CD14-positive monocyte (primary cell): ENCODE results near the gene RAET1E. TPM values are rescaled to one million over a fixed set of nuclear protein-coding genes. Genes with fewer than 3 reads are reported as not detected.

Experiments
- DNase-seq, 3 donors: peaks; one replicate each; pipeline ENCODE4 v3.0.0-alpha.2; 2011 to 2022
- H2AFZ ChIP-seq: 2 replicates; pipeline ENCODE4 v1.6.0; 2012; ENCODE audit warnings: mild to moderate bottlenecking, low read depth, low read length, inconsistent platforms; ENCODE audit not compliant: insufficient read depth, poor library complexity, severe bottlenecking
- H3K27ac ChIP-seq, 2 donors: 1 replicate in 1 of 2; 2 replicates in 1 of 2; pipeline ENCODE4 v1.5.1; 2012 to 2013; ENCODE audit warnings: low read length in 2 of 2, control low read depth in 1 of 2, inconsistent platforms in 1 of 2, low read depth in 1 of 2, mild to moderate bottlenecking in 1 of 2
- H3K27me3 ChIP-seq, 2 donors: one replicate each; pipeline versions ENCODE4 v1.6.0 to v1.6.1; 2011 to 2013; ENCODE audit warnings: low read length in 2 of 2; ENCODE audit not compliant: control insufficient read depth in 2 of 2, insufficient read depth in 2 of 2
- H3K36me3 ChIP-seq, 2 donors: replicated peaks in 1 of 2; 1 replicate in 1 of 2; 2 replicates in 1 of 2; pipeline versions ENCODE4 v1.5.1 to v1.6.1; 2012 to 2013; ENCODE audit warnings: low read length in 2 of 2, control low read depth in 1 of 2, inconsistent platforms in 1 of 2, mild to moderate bottlenecking in 1 of 2; ENCODE audit not compliant: insufficient read depth in 2 of 2, control insufficient read depth in 1 of 2
- H3K4me1 ChIP-seq, 2 donors: 1 replicate in 1 of 2; 2 replicates in 1 of 2; pipeline versions ENCODE4 v1.5.1 to v1.6.1; 2012 to 2013; ENCODE audit warnings: low read length in 2 of 2, control low read depth in 1 of 2, inconsistent platforms in 1 of 2, mild to moderate bottlenecking in 1 of 2, moderate library complexity in 1 of 2; ENCODE audit not compliant: insufficient read depth in 2 of 2, control insufficient read depth in 1 of 2
- H3K4me2 ChIP-seq: replicated peaks from 2 replicates; pipeline ENCODE3; 2012; ENCODE audit warnings: low read length, moderate library complexity, mild to moderate bottlenecking; ENCODE audit not compliant: poor library complexity, severe bottlenecking; ENCODE audit errors: extremely low read depth
- H3K4me3 ChIP-seq, 3 experiments: fragments of 200-600 bp in 1 of 3; sonication (generic) in 1 of 3; replicated peaks in 1 of 3; 1 replicate in 2 of 3; 2 replicates in 1 of 3; pipeline ENCODE4 v1.5.1; 2011 to 2013; ENCODE audit warnings: low read length in 3 of 3, mild to moderate bottlenecking in 3 of 3, control low read depth in 2 of 3, low read depth in 2 of 3, inconsistent platforms in 1 of 3, moderate library complexity in 1 of 3
- H3K79me2 ChIP-seq: 2 replicates; pipeline ENCODE4 v1.6.0; 2012; ENCODE audit warnings: mild to moderate bottlenecking, control low read depth, inconsistent platforms, low read length, moderate library complexity; ENCODE audit not compliant: insufficient read depth
- H3K9ac ChIP-seq: 2 replicates; pipeline ENCODE4 v1.6.0; 2017; ENCODE audit warnings: low read length, mild to moderate bottlenecking; ENCODE audit not compliant: insufficient read depth, poor library complexity, severe bottlenecking
- H3K9me3 ChIP-seq, 2 donors: replicated peaks in 1 of 2; 1 replicate in 1 of 2; 2 replicates in 1 of 2; pipeline versions ENCODE4 v1.5.1 to v1.6.1; 2012 to 2013; ENCODE audit warnings: low read length in 2 of 2, control low read depth in 1 of 2; ENCODE audit not compliant: control insufficient read depth in 1 of 2, insufficient read depth in 1 of 2
- H4K20me1 ChIP-seq: 2 replicates; pipeline ENCODE4 v1.6.0; 2012; ENCODE audit warnings: mild to moderate bottlenecking, low read length, control low read depth, moderate library complexity; ENCODE audit not compliant: insufficient read depth
- H3K27ac Mint-ChIP-seq, 7 donors: one replicate each; pipeline ENCODE4 v1.8.0; 2020; ENCODE audit warnings: mild to moderate bottlenecking in 7 of 7, mixed read lengths in 7 of 7, moderate library complexity in 6 of 7, inconsistent platforms in 2 of 7
- H3K27me3 Mint-ChIP-seq, 3 donors: one replicate each; pipeline ENCODE4 v1.8.0; 2021 to 2022; ENCODE audit warnings: low read depth in 3 of 3, mild to moderate bottlenecking in 3 of 3, mixed read lengths in 3 of 3, moderate library complexity in 3 of 3, inconsistent platforms in 1 of 3
- H3K36me3 Mint-ChIP-seq, 2 donors: one replicate each; pipeline ENCODE4 v1.8.0; 2020; ENCODE audit warnings: mixed read lengths in 2 of 2, inconsistent platforms in 1 of 2, mild to moderate bottlenecking in 1 of 2
- H3K4me1 Mint-ChIP-seq: one replicate; pipeline ENCODE4 v1.8.0; 2020; ENCODE audit warnings: mild to moderate bottlenecking, mixed read lengths
- H3K4me3 Mint-ChIP-seq, 2 donors: one replicate each; pipeline ENCODE4 v1.8.0; 2020; ENCODE audit warnings: mild to moderate bottlenecking in 2 of 2, mixed read lengths in 2 of 2, moderate library complexity in 1 of 2
- H3K9me3 Mint-ChIP-seq, 7 donors: one replicate each; pipeline ENCODE4 v1.8.0; 2020 to 2022; ENCODE audit warnings: mixed read lengths in 7 of 7, mild to moderate bottlenecking in 6 of 7, moderate library complexity in 6 of 7, inconsistent platforms in 2 of 7
- WGBS: methylation state at CpG from one replicate; pipeline ENCODE4 v1.1.5; 2013; ENCODE audit warnings: missing lambda C conversion rate; ENCODE audit not compliant: insufficient coverage; 5-methylcytosine and 5-hydroxymethylcytosine counted together
- intact Hi-C, 2 donors: fragments of 100-400 bp; cut with micrococcal nuclease; formaldehyde crosslinking; loops; one replicate each; pipeline versions ENCODE4 v1.15.0 to v1.15.1; 2023
- polyA plus RNA-seq, 3 donors: library from polyadenylated mRNA; depleted of rRNA in 1 of 3; unstranded in 2 of 3; stranded (reverse) in 1 of 3; fragments of 300-500 nt in 2 of 3; fragments of >200 nt in 1 of 3; fragmentation: Illumina TruSeq in 2 of 3; gene quantifications; 1 replicate in 2 of 3; 2 replicates in 1 of 3; pipeline ENCODE4 v1.2.3, GENCODE V29; 2012 to 2021
- TF ChIP-seq, protein P1 (sequence below): fragments of 200-600 bp; IDR thresholded peaks from one replicate; pipeline ENCODE4 v1.8.0; 2022; ENCODE audit warnings: antibody characterized with exemption, mild to moderate bottlenecking

The RAET1E gene
- polyA plus RNA-seq, 3 donors = not detected

- Histone ChIP-seq H2AFZ (no peak overlapping the region), H4K20me1 (no peaks in the 10 kb centered on the region), H3K36me3 (no peaks in the 10 kb centered on the region), H3K79me2 (no peaks in the 10 kb centered on the region), H3K27ac (no peak overlapping the region), H3K9me3 (peaks cover 0 to 3% of the 10 kb centered on the region in 2 donors), H3K27me3 (peaks cover 0 to 2% of the 10 kb centered on the region in 2 donors), H3K4me2 (no peak overlapping the region), H3K9ac (no peak overlapping the region), H3K4me1 (no peaks in the 10 kb centered on the region), H3K4me3 (no peak overlapping the region)
- peaks cover 0 to 9% (median 4%) of the 10 kb centered on the region in 7 donors for H3K9me3 Mint-ChIP-seq
- no peak overlapping the region for H3K4me3 Mint-ChIP-seq
- H3K36me3 Mint-ChIP-seq = no peaks in the 10 kb centered on the region
- WGBS = no CpG with 5 or more reads among the region's 2 CpGs
- H3K27me3 Mint-ChIP-seq = peaks cover 4 to 7% (median 4%) of the 10 kb centered on the region in 3 donors
- H3K4me1 Mint-ChIP-seq = peaks cover 3% of the 10 kb centered on the region
- no peak for DNase-seq
- H3K27ac Mint-ChIP-seq = no peak overlapping the region
- intact Hi-C loops = no loop called here
- TF ChIP-seq, protein P1, sequence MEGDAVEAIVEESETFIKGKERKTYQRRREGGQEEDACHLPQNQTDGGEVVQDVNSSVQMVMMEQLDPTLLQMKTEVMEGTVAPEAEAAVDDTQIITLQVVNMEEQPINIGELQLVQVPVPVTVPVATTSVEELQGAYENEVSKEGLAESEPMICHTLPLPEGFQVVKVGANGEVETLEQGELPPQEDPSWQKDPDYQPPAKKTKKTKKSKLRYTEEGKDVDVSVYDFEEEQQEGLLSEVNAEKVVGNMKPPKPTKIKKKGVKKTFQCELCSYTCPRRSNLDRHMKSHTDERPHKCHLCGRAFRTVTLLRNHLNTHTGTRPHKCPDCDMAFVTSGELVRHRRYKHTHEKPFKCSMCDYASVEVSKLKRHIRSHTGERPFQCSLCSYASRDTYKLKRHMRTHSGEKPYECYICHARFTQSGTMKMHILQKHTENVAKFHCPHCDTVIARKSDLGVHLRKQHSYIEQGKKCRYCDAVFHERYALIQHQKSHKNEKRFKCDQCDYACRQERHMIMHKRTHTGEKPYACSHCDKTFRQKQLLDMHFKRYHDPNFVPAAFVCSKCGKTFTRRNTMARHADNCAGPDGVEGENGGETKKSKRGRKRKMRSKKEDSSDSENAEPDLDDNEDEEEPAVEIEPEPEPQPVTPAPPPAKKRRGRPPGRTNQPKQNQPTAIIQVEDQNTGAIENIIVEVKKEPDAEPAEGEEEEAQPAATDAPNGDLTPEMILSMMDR = no peak
Measured at GRCh38 chr6:149871182-149871581, 26.7 kb downstream of the RAET1E start.

GRCh38 chr6:149869275-149869892, 28.5 kb downstream of the RAET1E start:
- Mint-ChIP-seq H3K27me3 (peaks cover 4 to 6% (median 6%) of the 10 kb centered on the region in 3 donors), H3K4me3 (no peak overlapping the region), H3K9me3 (peaks cover 0 to 9% (median 4%) of the 10 kb centered on the region in 7 donors), H3K36me3 (no peaks in the 10 kb centered on the region), H3K27ac (no peak overlapping the region), H3K4me1 (peaks cover 7% of the 10 kb centered on the region)
- Histone ChIP-seq H3K4me2 (no peak overlapping the region), H4K20me1 (no peaks in the 10 kb centered on the region), H3K27ac (no peak overlapping the region), H3K9me3 (peaks cover 0 to 3% of the 10 kb centered on the region in 2 donors), H3K27me3 (no peaks in the 10 kb centered on the region), H3K36me3 (no peaks in the 10 kb centered on the region), H2AFZ (no peak overlapping the region), H3K4me1 (peaks cover 6 to 8% of the 10 kb centered on the region in 2 donors), H3K9ac (no peak overlapping the region), H3K4me3 (no peak overlapping the region), H3K79me2 (no peaks in the 10 kb centered on the region)
- intact Hi-C loops = loop anchor here in 1 of 2 donors (10.0 kb wide), 1 partner anchor 145 kb away; no protein-coding TSS in a partner anchor
- no peak for DNase-seq
- 42% methylated on average over 7 of the region's 10 CpGs for WGBS
- TF ChIP-seq, protein P1 = no peak
